GM21515 (cell line): ENCODE measurements around the gene RBM19.

Experiments used
- ATAC-seq: cut with Tn5 transposase; IDR thresholded peaks from one replicate; pipeline ENCODE4 v1.9.1; 2021; ENCODE audit not compliant: unreplicated experiment

RBM19 gene

DNA sequence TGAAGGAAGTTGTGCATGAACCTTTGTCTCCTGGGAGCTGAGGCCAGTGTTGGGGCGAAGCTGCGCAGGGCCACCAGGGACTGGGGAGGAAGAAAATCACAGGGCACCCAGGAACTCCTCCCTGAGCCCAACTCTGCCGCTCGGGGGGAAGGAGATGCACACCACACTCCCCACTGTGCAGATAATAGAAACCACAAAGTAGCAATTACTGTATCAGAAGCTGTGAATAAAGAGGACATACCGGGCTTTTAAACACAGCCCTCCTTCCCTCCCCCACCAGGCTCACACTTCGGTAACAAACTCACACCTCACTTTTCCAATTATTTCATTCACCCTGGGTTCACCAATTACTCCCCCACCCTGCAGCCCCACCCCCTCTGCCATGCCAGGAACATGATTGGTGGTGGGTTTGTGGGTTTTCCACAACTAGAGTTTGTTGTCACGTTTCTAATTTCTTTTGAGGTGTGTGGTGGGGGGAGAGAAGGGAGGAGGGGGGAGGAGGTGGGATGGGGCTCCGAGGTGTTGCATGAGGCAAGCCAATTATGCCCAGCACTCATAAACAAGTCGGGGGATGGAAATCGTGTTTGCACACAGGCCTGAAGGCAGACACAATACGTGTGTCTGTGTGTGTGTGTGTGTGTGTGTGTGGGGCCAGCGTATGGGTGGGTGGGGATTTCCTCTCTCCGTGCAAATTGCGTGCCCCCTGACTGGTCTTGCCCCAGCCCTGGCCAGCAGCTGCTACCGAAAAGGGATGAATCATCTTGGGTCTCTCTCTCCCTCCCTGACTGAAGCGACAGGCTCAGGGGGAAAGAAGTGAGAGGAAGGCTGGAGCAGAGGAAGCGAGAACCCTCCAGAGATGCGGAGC, 103.3 kb downstream of the RBM19 start:
- no peak for ATAC-seq

DNA sequence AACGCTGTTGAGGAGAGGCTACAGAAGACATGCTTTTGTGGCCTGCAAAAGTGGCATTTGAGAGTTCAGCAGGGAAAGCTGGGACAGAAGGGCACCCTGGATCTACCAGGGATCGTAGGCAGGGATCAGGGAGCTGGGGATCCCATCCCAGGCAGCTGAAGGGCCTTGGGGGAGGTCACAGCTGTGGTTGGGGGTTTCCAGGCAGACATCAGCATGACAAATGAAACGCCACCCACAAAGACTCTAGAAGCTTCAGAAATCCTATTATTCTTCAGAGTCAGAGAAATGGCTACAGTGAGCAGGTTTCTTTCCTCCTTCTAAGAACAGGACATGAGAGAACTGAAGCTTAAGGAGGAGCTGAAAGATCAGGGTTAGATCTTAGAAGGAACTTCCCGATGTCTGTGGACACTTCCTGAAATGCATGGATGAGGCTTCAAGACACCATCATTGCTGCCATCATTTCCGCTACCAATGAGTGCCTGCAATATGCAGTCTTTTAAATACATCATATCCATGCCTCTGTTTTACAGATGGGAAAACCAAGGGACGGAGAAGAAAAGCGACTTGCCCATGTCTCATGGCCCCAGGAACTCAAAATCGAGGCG, 104.3 kb downstream of the RBM19 start:
- ATAC-seq: no peak

DNA sequence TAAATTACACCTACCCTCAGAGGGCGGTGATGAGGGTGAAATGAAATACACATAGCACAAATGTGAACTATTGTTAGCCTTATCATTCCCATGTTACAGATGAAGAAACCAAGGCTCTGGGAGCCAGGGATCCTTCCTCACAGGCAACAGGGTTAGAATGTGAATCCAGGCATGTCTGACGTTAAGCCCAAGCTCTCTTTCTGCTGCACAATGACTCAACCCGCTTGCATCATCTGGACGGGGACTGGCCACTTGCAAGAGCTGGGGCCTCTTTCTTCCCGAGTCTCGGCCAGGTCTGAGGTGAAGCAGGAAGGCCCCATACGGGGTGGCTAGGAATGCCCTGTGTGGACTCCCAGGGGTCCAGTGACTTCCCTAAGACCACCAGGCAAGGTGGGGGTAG, 105.2 kb downstream of the RBM19 start:
- no peak for ATAC-seq

DNA sequence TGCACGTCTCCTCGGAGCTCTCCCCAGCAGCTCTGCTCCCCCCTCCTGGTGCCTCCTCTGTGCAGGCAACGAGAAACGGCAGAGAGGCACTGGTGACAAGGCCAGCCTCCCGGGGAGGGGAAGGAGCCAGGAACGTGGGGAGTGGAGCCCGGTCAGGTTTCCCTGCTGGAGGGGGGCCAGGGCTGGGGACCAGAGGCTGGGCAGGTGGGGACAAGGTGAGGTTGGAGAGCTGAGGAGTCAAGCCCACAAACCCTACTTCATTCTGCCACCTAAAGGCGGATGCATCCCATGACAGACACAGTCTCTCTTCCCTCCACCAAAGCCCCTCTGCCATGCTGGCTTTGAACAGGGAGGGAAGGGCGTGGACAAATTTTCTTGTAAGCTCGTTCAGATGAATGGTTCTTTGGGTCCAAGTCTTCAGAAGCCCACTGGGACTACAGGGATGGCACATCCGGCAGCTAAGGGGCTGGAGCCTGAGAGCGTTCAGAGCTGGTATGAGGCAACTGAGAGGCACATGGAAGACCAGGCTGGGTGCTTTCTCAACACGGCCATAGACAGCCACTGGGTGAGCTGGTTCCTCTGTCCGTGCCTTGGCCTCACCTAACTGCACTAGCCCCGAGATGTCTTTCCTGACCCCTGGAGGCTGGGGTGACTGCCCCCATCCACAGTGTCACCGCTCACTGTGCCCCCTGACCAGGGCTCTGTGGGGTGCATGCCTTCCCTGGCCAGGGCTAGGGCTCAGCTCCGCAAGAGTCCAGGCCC, 105.9 kb downstream of the RBM19 start:
- ATAC-seq: no peak

DNA sequence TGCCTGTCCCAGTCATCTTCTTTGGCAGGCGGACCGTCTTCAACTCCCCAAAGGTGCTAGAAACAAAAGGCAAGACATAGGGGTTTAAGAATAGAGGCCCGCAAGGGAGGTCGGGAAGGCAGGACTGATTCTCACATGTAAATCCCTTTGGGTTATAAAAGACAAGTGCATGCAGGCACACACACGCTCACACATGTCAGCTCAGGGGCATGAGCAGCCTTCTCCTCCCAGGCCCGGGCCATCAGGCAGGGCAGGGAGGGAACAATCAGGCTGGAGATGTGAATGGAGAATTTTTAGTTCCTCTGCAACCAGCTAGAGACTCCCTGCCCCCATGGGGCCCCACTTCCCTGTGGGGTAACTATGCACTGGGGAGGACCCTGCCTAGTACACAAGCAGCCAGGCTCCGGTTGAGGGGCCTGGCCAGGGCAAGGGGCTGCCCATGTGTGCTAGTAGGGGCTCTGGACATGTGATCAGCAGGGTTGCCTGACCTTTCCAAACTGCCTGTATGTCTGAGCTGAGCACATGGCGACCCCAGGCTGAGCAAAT, 107.2 kb downstream of the RBM19 start:
- ATAC-seq: no peak

DNA sequence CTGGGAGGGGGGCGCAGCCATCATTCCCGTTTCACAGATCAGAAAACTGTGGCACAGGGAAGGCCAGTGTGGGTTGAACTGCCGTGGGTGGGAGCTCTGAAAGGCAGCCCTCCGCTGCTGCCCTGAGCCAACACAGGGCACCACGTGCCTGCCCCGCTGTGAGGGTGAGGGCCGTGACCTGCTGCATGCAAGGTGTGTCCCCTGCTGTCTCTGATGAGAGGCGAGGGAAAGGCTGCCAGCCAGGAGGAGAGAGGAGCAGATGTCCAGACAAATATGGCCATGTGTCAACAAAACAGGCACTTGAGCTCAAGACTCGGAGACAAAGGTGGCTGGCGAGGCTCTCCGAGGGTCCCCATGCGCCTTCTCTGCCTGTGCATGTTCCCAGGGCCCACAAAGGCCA, 108.8 kb downstream of the RBM19 start:
- no peak for ATAC-seq

DNA sequence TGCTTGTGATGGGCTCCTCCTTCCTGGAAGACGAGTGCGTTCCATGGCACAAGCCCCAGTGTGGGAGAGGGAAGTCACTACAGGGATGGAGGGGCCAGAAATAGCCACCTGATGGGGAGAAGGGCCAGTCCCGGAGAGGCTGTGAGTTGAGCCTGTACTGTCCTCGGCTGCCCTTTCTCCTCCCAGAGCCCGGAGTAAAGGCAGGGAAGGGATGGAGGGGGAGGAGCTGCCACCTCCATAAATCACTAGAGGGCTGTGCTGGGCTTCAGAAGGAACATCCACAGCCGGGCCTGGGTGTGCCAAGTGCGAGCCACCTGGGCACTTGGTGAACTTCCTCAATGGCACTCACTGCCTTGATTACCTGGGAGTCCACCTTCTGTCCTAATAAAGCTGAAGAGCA, 110.1 kb downstream of the RBM19 start:
- no peak for ATAC-seq

DNA sequence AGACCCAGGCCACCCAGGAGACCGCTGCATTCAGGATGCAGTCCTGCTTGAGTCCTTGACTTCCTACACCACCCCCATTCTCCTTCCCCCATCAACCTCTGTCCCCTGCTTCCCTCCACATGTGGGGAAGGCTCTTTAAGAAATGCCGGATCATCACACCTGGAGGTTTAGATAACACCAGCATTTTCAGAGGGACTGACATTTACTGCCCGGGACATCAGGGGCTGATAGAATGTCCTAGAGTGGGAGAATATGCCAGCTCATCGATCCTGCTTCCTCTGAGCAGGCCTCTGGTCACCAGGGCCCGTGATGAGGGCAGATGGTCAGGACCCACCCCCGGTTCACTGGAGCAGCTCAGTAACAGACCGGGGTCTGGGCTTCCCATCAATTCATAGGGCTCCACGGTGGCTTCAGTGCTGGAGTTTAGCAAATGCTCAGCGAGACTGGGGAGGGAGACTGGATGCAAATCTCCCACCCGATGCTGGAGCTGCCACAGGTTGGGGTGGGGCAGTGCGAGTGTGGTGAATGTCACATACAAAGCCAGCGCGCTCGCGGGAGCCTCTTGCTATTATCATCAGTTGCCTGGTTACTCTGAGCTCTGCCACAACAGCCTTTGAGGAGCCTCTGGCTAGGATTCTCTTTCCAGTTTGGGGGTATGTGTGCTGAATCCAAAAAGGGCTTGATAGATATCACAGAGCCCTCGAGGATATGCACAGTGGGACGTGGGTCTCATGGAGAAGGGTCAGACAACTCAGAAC, 111.6 kb downstream of the RBM19 start:
- no peak for ATAC-seq

DNA sequence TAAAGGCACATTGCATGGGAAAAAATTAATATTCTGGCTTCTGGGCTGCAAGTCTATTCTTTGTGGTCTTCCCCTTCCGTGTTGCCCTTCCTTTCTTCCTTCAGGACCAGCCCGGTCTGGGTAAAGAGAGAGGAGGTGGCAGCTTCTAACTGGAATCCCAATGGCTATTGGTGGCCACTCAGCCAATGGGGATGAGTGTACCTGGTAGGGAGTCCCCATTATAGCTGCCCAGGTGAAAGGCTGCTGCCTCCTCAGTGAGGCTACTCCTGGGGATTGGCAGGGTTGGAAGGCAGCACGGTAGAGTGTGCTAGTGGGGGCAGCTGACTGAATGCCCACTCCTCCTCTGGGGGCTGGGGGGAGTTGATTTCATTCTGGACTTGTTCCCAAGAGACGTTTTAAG, 112.6 kb downstream of the RBM19 start:
- no peak for ATAC-seq

DNA sequence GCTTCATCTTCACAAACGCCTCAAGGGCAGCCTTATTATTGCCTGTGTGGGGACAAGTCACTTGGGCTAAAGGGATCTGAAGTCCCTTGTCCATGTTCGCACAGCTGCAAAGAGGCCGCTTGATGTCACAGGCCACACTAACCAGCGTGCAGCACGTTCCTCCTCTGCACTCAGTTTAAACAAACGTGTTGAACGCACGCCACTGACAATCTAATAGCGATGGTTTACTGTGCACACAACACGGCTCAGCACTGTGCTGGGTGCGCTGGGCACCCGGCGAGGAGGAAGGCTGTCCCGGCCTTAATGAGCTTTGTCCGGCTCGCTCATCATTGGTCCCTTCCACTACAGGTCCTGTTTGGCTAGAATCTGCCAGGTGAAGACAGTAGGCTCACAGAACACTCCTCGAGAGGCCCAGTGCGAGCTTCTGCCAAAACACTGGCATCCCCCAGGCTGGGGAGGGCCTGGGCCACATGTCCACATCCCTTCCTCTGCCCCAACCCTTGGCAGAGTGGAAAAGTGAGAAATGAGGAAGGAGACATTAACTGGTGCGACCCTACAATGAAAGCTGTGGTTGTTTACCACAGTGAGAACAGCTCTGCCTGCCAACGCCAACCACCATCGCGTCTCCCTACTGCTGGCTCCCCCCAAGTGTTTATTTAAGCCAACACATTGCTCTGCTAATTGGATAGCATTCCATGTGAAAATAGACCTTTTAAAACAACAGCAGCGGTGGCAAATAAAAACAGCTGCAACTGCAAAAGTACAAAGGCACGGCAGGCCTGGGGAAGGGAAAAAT, 113.2 kb downstream of the RBM19 start:
- no peak for ATAC-seq

DNA sequence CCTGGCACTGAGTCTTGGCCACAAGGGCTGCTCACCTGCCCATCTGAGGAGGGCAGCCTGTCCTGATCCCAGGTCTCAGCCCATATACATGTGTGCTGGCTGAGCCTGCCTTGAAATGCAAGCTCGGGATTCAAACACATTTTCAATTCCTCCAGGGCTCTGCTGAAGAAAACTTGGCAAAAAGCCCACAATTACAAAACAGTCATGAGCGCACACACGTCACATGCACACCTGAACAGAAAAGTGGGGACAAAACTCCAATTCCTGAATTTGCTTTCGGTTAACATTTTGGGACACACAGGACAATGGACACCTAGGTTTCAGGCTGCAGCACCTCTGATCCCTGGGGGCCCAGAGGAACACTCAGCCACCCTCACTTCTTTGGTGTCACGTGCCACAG, 113.9 kb downstream of the RBM19 start:
- ATAC-seq: no peak

DNA sequence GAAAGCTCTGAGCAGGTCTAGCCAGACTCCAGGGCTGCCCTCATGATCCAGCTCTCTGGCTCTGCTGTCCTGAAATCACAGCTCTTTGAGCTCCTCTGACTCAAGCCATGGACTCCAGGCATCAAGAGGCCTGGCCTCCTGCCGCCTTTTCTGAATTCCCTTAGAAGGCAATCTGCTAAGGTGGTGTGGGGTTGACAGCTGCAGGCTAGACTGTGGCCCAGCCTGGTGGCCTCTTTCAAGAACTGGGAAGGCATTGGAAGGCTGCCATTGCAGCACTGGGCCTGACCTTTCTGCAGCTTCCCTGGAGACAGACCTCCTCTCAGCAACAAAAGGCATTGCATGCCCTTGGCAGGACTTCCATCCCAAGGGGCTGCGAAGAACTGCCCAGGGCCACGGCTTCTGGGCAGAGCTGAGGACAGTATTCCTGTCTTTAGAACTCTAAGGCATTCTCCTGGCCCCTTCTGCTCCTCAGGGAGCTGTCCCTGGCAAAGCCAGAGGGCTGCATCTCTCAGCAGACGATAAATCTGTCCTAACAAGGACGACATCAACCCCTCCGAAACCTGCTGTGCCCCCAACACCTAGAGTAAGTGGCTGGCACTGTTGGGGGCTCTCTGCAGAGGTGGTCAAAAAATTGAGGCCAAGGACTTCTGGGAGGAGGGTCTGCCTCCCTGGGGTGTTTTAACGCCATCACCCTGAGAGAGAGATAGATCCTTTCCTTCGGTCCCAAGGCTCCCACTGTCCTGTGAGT, 115.6 kb downstream of the RBM19 start:
- no peak for ATAC-seq

DNA sequence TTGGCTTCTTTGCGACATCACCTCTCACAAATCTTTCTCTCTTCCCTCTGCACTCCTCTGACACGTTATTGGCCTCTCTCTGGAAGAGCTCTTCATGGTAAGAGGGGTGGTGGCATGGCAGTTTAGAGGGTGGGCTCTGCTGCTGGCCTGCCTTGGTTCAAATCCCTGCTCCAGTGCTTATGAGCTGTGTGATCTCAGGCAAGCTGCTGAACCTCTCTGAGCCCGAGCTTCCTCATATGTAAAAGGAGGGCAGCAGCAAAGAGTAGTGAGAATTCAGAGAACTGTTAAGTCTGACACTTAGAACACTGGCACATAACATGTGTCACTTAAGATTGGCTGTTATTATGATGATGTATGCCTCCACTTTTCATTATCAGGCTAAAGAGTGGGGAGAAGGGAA, 118.3 kb downstream of the RBM19 start:
- ATAC-seq: no peak

DNA sequence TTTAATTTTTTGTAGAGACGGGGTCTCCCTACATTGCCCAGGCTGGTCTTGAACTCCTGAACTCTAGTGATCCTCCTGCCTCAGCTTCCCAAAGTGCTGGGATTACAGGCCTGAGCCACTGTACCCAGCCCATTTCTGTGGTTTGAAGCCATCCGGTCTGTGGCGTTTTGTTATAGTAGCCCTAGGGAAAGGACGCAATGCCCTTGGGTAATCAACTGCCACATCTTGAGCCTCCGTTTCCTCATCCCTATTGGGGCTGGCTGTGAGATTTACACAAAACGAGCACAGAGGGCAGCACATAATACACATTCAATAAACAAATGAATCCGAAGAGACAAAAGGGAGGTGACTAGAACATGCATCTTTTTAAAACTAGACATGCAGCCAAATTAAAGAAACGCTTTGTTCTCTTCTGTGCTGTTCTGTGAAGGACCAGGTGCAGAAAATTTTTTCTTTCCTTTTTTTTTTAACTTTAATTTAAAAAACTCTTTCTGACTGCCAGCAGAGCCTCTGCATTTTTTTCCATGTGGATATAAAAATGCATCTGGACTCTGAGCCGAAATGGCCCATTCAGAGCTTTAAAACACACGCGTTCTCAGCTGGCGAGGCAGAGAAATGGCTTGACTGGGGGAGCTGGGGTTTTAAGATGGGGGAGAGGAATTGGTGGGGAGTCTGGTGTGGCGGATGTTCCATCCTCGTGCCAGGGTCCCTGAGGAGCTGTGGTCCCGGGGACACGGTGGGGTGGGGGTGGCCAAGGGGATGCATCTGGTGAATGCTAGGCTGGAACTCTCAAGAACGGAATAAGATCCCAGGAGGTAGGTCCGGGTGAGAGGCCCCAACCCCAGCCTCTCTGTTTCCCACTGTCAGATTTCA, 119.0 kb downstream of the RBM19 start:
- ATAC-seq: no peak

DNA sequence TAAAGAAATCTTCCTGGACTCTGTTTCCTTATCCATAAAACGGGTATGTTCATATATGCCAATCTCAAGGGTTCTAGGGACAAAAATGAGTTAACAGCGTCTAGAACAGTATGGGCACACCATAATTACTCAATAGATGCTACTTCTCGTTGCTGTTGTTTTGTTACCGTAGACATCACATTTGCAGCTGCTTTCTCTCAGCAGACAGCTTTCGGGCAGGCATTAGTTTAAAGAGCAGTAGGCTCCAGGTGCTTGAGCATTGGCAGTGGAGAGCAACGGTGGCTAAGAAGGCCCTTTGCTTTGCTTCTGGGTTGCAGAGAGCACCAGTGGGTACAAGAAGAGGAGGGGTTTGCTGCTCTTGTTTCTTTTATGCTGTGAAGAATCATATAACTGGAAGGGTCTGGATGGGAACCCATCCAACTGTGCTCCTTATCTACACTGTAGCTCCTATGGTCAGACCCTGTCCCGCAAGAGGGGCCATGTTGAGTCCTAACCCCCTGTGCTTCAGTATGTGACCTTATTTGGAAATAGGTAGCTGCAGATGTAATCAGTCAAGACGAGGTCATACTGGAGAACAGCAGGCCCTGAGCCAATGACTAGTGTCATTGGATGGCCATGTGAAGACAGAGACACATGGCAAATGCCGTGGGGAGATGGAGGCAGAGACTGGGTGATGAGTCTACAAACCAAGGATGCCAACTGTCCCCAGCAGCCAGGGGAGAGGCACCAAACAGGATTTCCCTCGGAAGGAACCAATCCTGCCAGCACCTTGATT, 120.0 kb downstream of the RBM19 start:
- no peak for ATAC-seq

DNA sequence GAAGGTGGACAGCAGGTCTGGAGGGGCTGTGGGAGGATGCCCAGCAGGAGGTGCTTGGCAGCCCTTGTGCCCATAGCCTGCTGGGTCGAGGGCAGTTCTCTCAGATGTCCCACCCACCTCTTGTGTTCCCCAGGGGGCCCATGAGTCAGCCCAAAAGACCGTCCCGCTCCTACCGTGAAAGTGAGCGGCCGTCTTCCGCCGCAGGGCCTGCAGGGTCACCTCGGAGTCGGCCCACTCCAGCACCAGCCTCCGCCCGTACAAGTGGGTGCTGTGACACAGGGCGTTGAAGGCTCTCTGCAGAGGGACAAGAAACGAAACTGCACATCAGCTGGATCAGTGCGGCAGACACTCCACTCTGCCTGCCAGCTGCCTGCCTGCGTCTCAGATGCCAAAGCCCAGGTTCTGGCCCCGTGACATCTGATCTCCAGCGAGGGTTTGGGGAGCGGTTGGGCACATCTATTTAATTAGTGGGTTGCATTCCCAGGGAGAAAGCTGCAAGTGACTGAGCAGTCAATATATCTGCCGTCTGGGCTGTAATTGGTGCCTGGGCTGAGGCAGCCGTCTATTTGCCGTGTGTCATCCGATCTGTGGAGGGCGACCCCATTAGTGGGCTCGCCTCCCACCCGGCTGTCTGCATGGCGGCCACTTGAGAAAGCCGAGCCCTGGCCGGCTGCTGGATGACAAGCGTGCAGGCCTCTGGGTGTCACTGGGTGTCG, 121.5 kb downstream of the RBM19 start:
- ATAC-seq: no peak

DNA sequence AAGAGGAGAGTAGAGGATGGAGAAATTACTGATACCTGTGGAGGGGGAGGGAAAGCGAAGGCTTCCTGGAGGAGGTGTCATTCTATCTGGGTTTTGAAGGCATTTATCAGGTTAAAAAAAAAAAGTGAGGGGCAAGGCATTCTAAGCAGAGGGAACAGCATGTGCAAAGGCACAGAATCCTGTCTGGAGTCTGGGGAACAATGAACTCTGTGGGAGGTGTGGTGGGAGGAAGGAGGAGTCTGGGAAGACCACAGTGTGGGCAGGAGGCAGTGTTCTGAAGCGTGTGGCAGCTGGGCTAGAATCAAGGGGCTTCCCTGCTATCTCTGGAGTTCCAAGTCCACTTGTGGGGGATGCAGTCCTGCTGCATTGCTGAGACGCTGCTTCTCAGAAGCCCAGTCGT, 123.4 kb downstream of the RBM19 start:
- no peak for ATAC-seq
